Measurements from ENCODE around the gene HSPB6. TPM values are rescaled to one million over a fixed set of nuclear protein-coding genes. Genes with fewer than 3 reads are reported as not detected.
A peak's percentile ranks its signal among the peaks of the same experiment; 100 is the strongest.

Gene HSPB6
- total RNA-seq, 1 experiment from 2014 or later = 0.93 TPM

DNA sequence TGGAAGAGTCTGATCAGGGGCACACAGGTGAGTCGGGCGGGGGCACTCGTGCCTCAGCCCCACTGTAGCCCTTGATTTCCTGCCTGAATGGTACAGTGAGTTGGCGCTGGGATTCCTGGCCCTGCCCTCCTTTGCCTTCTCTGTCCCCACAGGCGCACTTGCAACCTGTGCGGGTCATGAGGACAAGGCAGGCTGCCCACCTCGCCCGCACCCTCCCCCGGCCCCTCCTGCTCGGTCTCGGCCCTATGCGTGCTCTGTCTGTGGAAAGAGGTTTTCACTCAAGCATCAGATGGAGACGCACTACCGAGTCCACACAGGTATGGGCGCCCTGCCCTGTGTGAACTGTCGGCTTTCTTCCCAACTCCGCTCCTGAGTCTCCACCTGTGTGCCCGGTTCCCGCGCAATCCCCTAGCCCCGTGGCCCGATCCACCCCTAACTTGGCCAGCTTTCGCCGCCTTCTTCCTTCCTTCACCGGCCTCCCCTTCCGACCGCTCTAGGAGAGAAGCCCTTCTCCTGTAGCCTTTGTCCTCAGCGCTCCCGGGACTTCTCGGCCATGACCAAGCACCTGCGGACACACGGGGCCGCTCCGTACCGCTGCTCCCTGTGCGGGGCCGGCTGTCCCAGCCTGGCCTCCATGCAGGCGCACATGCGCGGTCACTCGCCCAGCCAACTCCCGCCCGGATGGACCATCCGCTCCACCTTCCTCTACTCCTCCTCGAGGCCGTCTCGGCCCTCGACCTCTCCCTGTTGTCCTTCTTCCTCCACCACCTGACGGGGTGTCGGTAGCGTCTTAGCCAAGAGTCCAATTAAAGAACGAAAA lies 40.6 kb downstream of the HSPB6 start (continued):
- TF ChIP-seq ELF1 (IDR thresholded peaks at IDR 0.05; ENCODE audit: borderline replicate concordance, low read depth) (no peak), EZH2 (IDR thresholded peaks at IDR 0.05) (no peak), SP1 (IDR thresholded peaks at IDR 0.05; ENCODE audit: low read depth) (no peak), YY1 (IDR thresholded peaks at IDR 0.05; ENCODE audit: extremely low read depth, insufficient replicate concordance, low read depth, low read length) (peak; percentile 54), EGR1 (IDR thresholded peaks at IDR 0.05; ENCODE audit: low read depth) (no peak), ZNF274 (IDR thresholded peaks at IDR 0.05; ENCODE audit: low read depth, low read length) (no peak), CEBPB (IDR thresholded peaks at IDR 0.05; ENCODE audit: low read depth) (no peak), CBX3 (IDR thresholded peaks at IDR 0.05; ENCODE audit: low read depth) (no peak)
- TF ChIP-seq, protein P1, sequence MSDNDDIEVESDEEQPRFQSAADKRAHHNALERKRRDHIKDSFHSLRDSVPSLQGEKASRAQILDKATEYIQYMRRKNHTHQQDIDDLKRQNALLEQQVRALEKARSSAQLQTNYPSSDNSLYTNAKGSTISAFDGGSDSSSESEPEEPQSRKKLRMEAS (IDR thresholded peaks at IDR 0.05) = peak; percentile 90

DNA sequence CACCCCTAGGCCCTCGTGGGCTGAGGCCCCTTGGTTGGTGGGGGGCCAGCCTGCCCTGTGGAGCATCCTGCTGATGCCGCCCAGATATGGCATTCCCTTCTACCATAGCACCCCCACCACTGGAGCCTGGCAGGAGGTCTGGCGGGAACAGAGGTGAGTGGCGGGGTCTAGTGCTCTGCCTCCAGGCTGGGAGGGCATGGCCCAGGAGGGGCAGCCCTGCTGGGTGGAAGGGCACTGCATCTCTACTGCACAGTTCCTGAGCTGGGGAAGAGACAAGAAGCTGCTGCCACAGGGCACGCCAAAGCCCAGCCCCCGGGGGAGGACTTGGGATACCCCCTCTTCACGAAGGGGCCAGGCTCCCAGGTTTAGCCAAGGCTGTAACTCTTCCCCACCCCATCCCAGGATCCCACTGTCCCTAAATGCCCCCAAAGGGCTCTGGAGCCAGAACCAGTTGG lies 41.4 kb downstream of the HSPB6 start:
- no peak overlapping the region for H2AFZ ChIP-seq (ENCODE audit: low read depth, low read length, poor library complexity, severe bottlenecking)
- CTCF ChIA-PET = no interaction called here
- H3K27me3 ChIP-seq (ENCODE audit: insufficient read depth, low read length) = no peaks in the 10 kb centered on the region
- no peaks in the 10 kb centered on the region for H3K9me2 ChIP-seq (ENCODE audit: insufficient read depth)
- no TSS peak for BruUV-seq (replicated peaks)
- intact Hi-C loops (cut with micrococcal nuclease) = loop anchor here (10.0 kb wide), 1 partner anchor 361 kb away; the partner anchor contains the start of gene FFAR3
- TF ChIP-seq, protein P1 (IDR thresholded peaks at IDR 0.05) = no peak
- no peak for TF ChIP-seq FOSL1 (IDR thresholded peaks at IDR 0.05; ENCODE audit: low read depth)
- DNase-seq (ENCODE audit: low read depth, low spot score) = no peak
- peak overlapping the region; percentile 81 for H3K4me2 ChIP-seq (ENCODE audit: low read length)
- H3K4me1 ChIP-seq (ENCODE audit: control insufficient read depth in 1 of 2, insufficient read depth in 2 of 2, low read length in 2 of 2) = peaks cover 16 to 41% of the 10 kb centered on the region in 2 experiments
- peaks cover 3 to 5% of the 10 kb centered on the region in 2 experiments; a peak in 3 of 4 replicates for H3K36me3 ChIP-seq (ENCODE audit: control insufficient read depth in 1 of 2, insufficient read depth in 2 of 2, low read length in 2 of 2)
- H3K9ac ChIP-seq (ENCODE audit: low read length) = peak overlapping the region; percentile 91
- peak overlapping the region; percentile 85 for H3K27ac ChIP-seq (ENCODE audit: low read depth, low read length)
- H3K79me2 ChIP-seq (ENCODE audit: insufficient read depth, low read length) = peaks cover 27% of the 10 kb centered on the region
- POLR2A ChIA-PET = no interaction called here
- ATAC-seq = no peak
- peak overlapping the region; percentile 89 to 94 for H3K4me3 ChIP-seq (replicated peaks in 1 of 2; ENCODE audit: low read depth in 1 of 2, low read length in 2 of 2)
- RAD21 ChIA-PET (ENCODE audit: low non-redundant PET in 1 of 2, low total read pairs in 2 of 2, uncharacterized antibody in 2 of 2, unreplicated experiment in 2 of 2) = no interaction called here
- H3K9me3 ChIP-seq (ENCODE audit: control insufficient read depth in 1 of 2, insufficient read depth in 1 of 2, low read depth in 1 of 2, low read length in 2 of 2) = no peaks in the 10 kb centered on the region
- no peaks in the 10 kb centered on the region for H4K20me1 ChIP-seq (ENCODE audit: insufficient read depth)
